ENCODE data around the gene PCARE.

Gene PCARE

GRCh38 chr2:29057006-29057405, 17.3 kb downstream of the PCARE start:
- no peak for TF ChIP-seq CTCF (IDR thresholded peaks at IDR 0.05; ENCODE audit: borderline replicate concordance, insufficient read depth, low read depth, low read length)
- H3K4me3 ChIP-seq (ENCODE audit: low read depth, low read length): no peak overlapping the region

- TF ChIP-seq CTCF (IDR thresholded peaks at IDR 0.05; ENCODE audit: borderline replicate concordance, insufficient read depth, low read depth, low read length): no peak
- H3K4me3 ChIP-seq (ENCODE audit: low read depth, low read length): no peak overlapping the region
Measured at GRCh38 chr2:29056452-29056851, 17.9 kb downstream of the PCARE start.

- TF ChIP-seq CTCF (IDR thresholded peaks at IDR 0.05; ENCODE audit: borderline replicate concordance, insufficient read depth, low read depth, low read length): no peak
- H3K4me3 ChIP-seq (ENCODE audit: low read depth, low read length): no peak overlapping the region
Measured at GRCh38 chr2:29055601-29056000, 18.7 kb downstream of the PCARE start.

- no peak for TF ChIP-seq CTCF (IDR thresholded peaks at IDR 0.05; ENCODE audit: borderline replicate concordance, insufficient read depth, low read depth, low read length)
- no peak overlapping the region for H3K4me3 ChIP-seq (ENCODE audit: low read depth, low read length)
Measured at GRCh38 chr2:29054430-29054829, 19.9 kb downstream of the PCARE start.

- TF ChIP-seq CTCF (IDR thresholded peaks at IDR 0.05; ENCODE audit: borderline replicate concordance, insufficient read depth, low read depth, low read length): no peak
- no peak overlapping the region for H3K4me3 ChIP-seq (ENCODE audit: low read depth, low read length)
Measured at GRCh38 chr2:29053670-29054400, 20.5 kb downstream of the PCARE start.

- no peak for TF ChIP-seq CTCF (IDR thresholded peaks at IDR 0.05; ENCODE audit: borderline replicate concordance, insufficient read depth, low read depth, low read length)
Measured at GRCh38 chr2:29053223-29053622, 21.1 kb downstream of the PCARE start.

GRCh38 chr2:29052807-29053206, 21.5 kb downstream of the PCARE start:
- no peak for TF ChIP-seq CTCF (IDR thresholded peaks at IDR 0.05; ENCODE audit: borderline replicate concordance, insufficient read depth, low read depth, low read length)
- H3K4me3 ChIP-seq (ENCODE audit: low read depth, low read length): no peak overlapping the region

More at GRCh38 chr2:29053223-29053622, 21.1 kb downstream of the PCARE start:
- no peak overlapping the region for H3K4me3 ChIP-seq (ENCODE audit: low read depth, low read length)
